RWPE1 (cell line): ENCODE data around the gene AP2A1.

Source experiments
- CTCF ChIA-PET: fragments of 350-600 bp; sonication (Branson Sonifier 250); formaldehyde crosslinking; extraction: SDS; loops from one replicate; lab custom pipeline; 2021; lab: Yijun Ruan, JAX
- POLR2A ChIA-PET: fragments of 400-600 bp; formaldehyde crosslinking; extraction: SDS; loops from one replicate; lab custom pipeline; 2020; ENCODE audit warnings: antibody characterized with exemption; ENCODE audit not compliant: low non-redundant PET; lab: Yijun Ruan, JAX
- DNase-seq: peaks from one replicate; pipeline ENCODE4 v3.0.0; 2012; ENCODE audit warnings: low spot score
- H3K27ac ChIP-seq: fragments of 450-650 bp; 2 replicates; pipeline ENCODE4 v1.5.1; 2017
- TF ChIP-seq, protein P1 (sequence below): fragments of 450-650 bp; conservative IDR thresholded peaks from 2 replicates; pipeline ENCODE4 v1.5.1; 2017; ENCODE audit warnings: low read depth, mild to moderate bottlenecking

AP2A1 gene

DNA sequence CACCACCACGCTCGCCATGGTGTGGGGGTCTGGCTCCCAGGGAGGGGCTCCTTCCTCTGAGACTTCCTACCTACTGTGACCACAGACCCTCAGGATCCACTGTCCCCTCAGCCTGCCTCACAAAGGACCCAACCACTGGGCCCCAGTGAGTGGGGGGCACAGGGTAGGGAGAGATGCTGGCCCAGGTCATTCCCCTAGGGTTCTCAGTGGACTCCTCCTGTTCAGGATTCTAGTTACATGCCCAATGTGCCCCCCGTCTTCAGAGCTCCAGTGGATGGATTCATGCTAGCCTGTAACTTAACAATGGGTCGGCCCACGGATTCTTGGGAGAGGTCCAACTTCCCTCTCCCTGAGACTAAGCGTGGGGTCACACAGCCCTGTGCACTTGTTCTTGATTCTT, 3.6 kb upstream of the AP2A1 start, which contains the start of gene TSKS:
TSS of gene TSKS (minus strand) at position 77 of the 400 bp plus-strand sequence. CDS start at position 18, 59 bp downstream.
- ChIA-PET CTCF (interaction anchor here (0.6 kb wide), 1 partner anchor 47 kb away, joined by 4 read pairs; no protein-coding TSS in a partner anchor), POLR2A (no interaction called here)
- TF ChIP-seq, protein P1, sequence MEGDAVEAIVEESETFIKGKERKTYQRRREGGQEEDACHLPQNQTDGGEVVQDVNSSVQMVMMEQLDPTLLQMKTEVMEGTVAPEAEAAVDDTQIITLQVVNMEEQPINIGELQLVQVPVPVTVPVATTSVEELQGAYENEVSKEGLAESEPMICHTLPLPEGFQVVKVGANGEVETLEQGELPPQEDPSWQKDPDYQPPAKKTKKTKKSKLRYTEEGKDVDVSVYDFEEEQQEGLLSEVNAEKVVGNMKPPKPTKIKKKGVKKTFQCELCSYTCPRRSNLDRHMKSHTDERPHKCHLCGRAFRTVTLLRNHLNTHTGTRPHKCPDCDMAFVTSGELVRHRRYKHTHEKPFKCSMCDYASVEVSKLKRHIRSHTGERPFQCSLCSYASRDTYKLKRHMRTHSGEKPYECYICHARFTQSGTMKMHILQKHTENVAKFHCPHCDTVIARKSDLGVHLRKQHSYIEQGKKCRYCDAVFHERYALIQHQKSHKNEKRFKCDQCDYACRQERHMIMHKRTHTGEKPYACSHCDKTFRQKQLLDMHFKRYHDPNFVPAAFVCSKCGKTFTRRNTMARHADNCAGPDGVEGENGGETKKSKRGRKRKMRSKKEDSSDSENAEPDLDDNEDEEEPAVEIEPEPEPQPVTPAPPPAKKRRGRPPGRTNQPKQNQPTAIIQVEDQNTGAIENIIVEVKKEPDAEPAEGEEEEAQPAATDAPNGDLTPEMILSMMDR, result no peak
- no peak for DNase-seq
- peak within 1 kb of the TSS; percentile 96 for H3K27ac ChIP-seq

DNA sequence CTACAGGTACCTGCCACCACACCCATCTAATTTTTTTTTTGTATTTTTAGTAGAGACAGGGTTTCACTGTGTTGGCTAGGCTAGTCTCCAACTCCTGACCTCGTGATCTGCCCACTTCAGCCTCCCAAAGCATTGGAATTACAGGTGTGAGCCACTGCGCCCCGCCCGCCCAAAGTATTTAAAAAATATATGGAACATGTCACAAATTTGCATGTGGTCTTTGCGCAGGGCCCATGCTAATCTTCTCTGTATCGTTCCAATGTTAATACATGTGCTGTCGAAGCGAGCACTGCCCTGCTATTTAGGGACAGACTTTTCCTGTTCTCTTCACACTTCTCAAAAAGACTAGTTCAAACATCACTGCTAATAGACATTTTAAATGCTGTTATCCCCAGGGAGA, 2.5 kb upstream of the AP2A1 start:
- TF ChIP-seq, protein P1, result no peak
- ChIA-PET POLR2A (no interaction called here), CTCF (interaction anchor here (0.6 kb wide), 1 partner anchor 47 kb away, joined by 4 read pairs; no protein-coding TSS in a partner anchor)
- DNase-seq, result no peak
- H3K27ac ChIP-seq, result peak overlapping the region; percentile 96

DNA sequence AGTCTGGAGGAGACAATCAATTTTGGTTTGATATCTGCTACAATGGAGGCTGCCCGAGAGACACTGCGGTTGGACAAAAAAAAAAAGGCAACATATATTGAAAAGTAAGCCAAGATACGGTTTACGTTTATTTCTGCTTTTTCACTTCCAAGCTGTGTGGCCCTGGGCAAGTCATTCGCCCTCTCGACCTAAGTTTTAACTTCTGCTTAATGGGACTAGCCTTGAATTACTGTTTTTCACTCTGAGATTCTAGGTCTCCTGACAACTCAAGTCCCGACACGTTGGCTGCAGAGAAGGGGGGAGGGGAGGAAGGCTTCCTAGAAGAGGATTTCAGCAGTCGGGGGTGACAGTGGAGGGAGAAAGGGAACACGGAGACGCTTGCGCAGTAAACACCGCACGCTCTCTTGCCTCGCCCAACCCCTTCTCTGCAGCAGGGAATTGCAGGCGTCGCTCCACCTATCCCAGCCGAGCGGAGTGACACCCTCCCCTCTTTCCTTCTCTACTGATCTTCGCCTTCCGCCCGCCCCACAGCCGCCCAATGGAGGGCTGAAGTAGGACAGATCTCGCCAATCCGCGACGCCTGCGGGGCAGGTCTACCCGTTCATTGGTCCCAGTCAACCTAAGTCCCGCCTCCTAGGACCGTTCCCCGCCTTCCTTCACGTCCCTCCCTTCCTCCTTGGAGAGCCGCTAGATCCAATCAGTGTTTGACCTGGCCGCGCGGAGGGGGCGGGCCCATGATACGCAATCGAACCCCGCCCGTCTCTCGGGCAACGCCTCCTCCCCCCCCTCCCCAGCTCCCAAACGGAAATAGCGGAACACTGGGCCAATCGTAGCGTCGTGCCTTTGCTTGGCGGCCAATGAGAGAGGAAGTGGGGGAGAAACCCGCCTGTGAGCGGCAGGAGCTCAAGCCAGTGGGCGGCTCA, 533 bp upstream of the AP2A1 start:
- TF ChIP-seq, protein P1, result no peak
- peak; percentile 100 for DNase-seq
- CTCF ChIA-PET, result interaction anchor here (0.5 kb wide), 1 partner anchor 46 kb away, joined by 3 read pairs; no protein-coding TSS in a partner anchor
- POLR2A ChIA-PET, result interaction anchor here (0.6 kb wide), 1 partner anchor 90 kb away, joined by 6 read pairs; no protein-coding TSS in a partner anchor
- peak overlapping the region; percentile 96 for H3K27ac ChIP-seq

DNA sequence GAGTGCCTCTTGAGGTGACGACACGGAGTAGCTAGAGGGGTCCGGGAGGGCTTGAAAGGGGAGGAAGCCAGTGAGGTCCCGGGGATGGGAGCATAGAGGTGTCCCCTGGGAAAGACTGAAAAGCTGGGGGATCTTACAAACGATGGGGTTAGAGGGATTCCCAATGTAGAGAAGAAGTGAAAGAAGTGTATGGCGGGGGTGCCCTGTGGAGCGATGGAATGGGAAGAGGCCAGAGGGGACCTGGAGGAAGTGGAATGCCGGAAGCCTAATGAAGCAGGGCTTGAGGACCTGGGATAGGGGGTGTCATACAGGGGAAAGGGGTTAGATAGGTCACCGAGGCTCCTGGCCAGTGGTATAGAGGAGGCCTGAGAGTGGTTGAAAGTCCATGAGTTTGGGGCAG, 580 bp downstream of the AP2A1 start:
- TF ChIP-seq, protein P1, result no peak
- peak overlapping the region; percentile 96 for H3K27ac ChIP-seq
- CTCF ChIA-PET, result interaction anchor here (0.5 to 0.6 kb wide), 2 partner anchors 45 to 149 kb away, joined by 3 to 6 read pairs; no protein-coding TSS in a partner anchor
- DNase-seq, result peak; percentile 23
- POLR2A ChIA-PET, result interaction anchor here (0.7 kb wide), 1 partner anchor 38 kb away, joined by 3 read pairs; no protein-coding TSS in a partner anchor

DNA sequence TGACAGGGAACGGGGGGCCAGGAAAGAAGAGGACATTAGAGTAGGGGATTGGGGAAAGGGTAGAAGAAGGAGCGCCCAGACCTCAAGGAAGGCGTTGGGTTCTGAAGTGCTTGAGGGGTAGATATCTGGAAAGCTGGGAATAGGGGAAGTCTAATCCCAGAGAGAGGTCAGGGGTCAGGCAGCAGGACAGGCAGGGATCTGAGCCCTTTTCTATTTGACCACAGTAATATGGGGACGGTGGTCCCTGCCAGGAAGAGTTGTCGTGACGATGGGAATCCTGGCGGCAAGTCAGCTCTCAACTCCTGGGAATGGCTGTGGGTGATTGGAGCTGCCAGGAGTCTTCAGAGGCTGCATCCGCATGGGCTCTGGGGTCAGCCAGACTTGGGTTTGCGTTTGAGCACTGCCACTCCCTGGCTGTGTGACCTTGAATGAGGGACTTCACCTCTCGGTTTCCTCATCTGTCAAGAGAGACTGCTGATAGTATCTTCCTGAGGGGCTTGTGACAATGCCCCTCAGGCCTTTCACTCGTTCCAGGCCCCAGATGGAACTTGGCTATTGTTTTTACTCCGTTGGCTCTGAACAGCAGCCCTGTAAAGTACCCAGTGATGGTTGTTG, 1.3 kb downstream of the AP2A1 start:
- peak overlapping the region; percentile 96 for H3K27ac ChIP-seq
- DNase-seq, result no peak
- ChIA-PET POLR2A (interaction anchor here (0.7 kb wide), 1 partner anchor 37 kb away, joined by 3 read pairs; no protein-coding TSS in a partner anchor), CTCF (interaction anchor here (0.5 to 0.6 kb wide), 2 partner anchors 86 to 150 kb away, joined by 3 to 6 read pairs; no protein-coding TSS in a partner anchor)
- TF ChIP-seq, protein P1, result no peak

DNA sequence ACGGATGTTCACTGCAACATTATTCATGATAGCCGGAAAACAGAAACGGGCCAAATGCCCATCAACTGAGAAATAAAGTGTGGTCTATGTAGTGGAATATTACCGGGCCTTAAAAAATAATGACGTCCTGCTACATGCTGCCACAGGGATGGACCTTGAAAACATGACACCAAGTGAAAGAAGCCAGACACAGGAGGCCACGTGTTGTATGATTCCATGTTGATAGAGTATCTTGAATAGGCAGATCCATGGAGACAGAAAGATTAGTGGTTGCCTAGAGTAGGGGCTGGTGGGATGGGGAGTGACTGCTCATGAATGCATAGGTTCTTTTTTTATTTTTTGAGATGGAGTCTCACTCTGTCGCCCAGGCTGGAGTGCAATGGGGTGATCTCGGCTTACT, 3.7 kb downstream of the AP2A1 start:
- ChIA-PET CTCF (no interaction called here), POLR2A (no interaction called here)
- no peak for DNase-seq
- peak overlapping the region; percentile 37 for H3K27ac ChIP-seq
- TF ChIP-seq, protein P1, result no peak
